Measurements from ENCODE around the gene ANXA8L1.
A peak's percentile ranks its signal among the peaks of the same experiment; 100 is the strongest.
"Not testable (repeated sequence)": the region's sequence is repeated elsewhere in the genome, so short reads cannot be mapped to it uniquely, and the experiment has no call there.

The ANXA8L1 gene

DNA sequence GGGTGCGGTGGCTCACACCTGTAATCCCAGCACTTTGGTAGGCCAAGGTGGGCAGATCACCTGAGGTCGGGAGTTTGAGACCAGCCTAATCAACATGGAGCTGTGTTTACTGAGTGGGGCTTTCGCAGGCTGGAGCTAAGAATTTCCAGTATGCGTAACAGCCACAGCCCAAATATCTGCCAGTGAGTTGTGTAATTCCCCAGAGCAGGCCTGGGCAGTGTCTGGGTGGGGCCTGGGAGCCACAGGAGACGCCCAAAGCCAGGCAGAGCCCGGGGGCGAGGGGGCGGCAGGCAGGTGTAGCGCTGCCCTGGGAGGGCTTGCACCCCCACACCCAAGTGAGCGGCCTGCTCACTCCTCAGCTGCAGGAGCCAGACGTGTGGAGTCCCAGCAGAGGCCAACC, at the start of gene ANXA8L1:
ANXA8L1 (plus strand) TSS at position 371 of the 400 bp plus-strand sequence. CDS start 76 bp downstream, outside the sequence.
- H3K36me3 Mint-ChIP-seq (ENCODE audit: insufficient read depth); H3K4me3 Mint-ChIP-seq; H3K27me3 Mint-ChIP-seq; H3K27ac Mint-ChIP-seq (ENCODE audit: low read depth); ATAC-seq (replicated peaks; ENCODE audit: extremely low read depth, poor library complexity, severe bottlenecking); DNase-seq (ENCODE audit: low spot score in 2 of 2); H3K4me1 Mint-ChIP-seq; H3K9me3 Mint-ChIP-seq: not testable (repeated sequence)

DNA sequence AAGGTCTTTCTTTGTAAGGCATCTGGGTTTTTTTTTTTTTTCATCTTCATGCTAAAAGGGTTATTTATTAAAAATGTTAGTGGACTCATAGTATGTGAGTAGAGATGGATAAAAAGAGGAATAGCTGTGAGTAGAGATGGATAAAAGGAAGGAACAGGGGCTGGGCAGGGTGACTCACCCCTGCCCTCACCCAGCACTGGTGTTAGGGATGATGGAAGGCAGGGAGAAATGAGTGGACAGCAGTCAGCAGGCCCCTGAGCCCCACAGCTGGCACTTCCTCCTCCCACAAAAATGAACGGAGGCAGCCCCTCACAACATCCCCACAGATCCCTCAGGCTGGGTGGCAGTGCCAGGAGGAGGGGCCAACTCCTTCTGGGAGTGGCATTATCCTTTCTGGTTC, 49.5 kb upstream of the ANXA8L1 start:
- no peaks in the 10 kb centered on the region for H3K4me1 Mint-ChIP-seq
- no peak overlapping the region for H3K4me3 Mint-ChIP-seq
- H3K9me3 Mint-ChIP-seq = no peaks in the 10 kb centered on the region
- no peaks in the 10 kb centered on the region for H3K36me3 Mint-ChIP-seq (ENCODE audit: insufficient read depth)
- ATAC-seq (replicated peaks; ENCODE audit: extremely low read depth, poor library complexity, severe bottlenecking) = no peak
- H3K27me3 Mint-ChIP-seq = peaks cover 29% of the 10 kb centered on the region
- H3K27ac Mint-ChIP-seq (ENCODE audit: low read depth) = peak overlapping the region; percentile 33
- DNase-seq (ENCODE audit: low spot score in 2 of 2) = no peak

DNA sequence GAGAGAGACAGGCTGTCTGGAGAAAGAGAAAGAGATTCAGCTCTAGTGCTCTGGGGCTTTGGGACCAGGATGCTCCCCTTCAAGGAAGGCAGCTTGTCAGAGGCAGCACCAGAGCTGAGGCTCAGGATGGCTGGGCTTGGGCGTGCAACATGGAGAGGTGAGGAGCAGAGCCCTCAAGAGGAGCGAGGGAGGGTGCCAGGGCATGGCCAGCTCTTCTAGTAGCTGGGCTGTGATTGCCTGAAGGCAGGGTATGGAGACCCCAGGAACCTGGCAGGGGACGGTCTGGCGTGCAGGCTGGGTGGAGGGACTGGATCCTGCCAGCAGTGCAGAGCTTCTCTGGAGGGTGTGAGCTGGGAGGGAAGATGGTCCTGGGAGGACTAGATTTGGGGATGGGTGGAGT, 48.6 kb upstream of the ANXA8L1 start:
- no peaks in the 10 kb centered on the region for H3K9me3 Mint-ChIP-seq
- no peaks in the 10 kb centered on the region for H3K36me3 Mint-ChIP-seq (ENCODE audit: insufficient read depth)
- DNase-seq (ENCODE audit: low spot score in 2 of 2) = no peak
- H3K27ac Mint-ChIP-seq (ENCODE audit: low read depth) = no peak overlapping the region
- H3K27me3 Mint-ChIP-seq = peaks cover 37% of the 10 kb centered on the region
- H3K4me1 Mint-ChIP-seq = no peaks in the 10 kb centered on the region
- no peak for ATAC-seq (replicated peaks; ENCODE audit: extremely low read depth, poor library complexity, severe bottlenecking)
- no peak overlapping the region for H3K4me3 Mint-ChIP-seq

DNA sequence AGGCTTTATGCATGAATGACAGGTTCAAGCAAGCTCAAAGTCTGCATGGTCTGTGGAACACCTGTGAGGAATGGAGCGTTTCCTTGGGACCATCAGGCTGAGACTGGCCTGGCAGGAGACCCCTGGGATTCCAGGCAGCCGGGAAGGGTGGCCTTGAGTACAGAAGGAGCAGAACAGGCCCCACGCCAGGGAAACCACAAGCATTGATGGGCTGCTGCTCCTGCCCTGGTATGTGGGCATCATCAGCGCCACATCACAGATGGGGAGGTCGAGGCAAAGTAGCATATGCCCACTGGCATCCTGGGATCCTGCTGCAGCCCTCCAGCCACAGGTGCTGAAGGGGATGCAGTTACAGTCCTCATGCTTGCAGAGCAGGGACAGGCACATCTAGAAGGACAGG, 47.9 kb upstream of the ANXA8L1 start:
- no peak overlapping the region for H3K27ac Mint-ChIP-seq (ENCODE audit: low read depth)
- no peak overlapping the region for H3K4me3 Mint-ChIP-seq
- H3K9me3 Mint-ChIP-seq = no peaks in the 10 kb centered on the region
- H3K4me1 Mint-ChIP-seq = no peaks in the 10 kb centered on the region
- no peaks in the 10 kb centered on the region for H3K36me3 Mint-ChIP-seq (ENCODE audit: insufficient read depth)
- ATAC-seq (replicated peaks; ENCODE audit: extremely low read depth, poor library complexity, severe bottlenecking) (no peak), DNase-seq (ENCODE audit: low spot score in 2 of 2) (no peak)
- H3K27me3 Mint-ChIP-seq = peaks cover 37% of the 10 kb centered on the region

GRCh38 chr10:46328853-46329689, 46.5 kb upstream of the ANXA8L1 start:
- no peaks in the 10 kb centered on the region for H3K36me3 Mint-ChIP-seq (ENCODE audit: insufficient read depth)
- H3K4me1 Mint-ChIP-seq = no peaks in the 10 kb centered on the region
- no peak overlapping the region for H3K4me3 Mint-ChIP-seq
- H3K27me3 Mint-ChIP-seq = peaks cover 37% of the 10 kb centered on the region
- DNase-seq (ENCODE audit: low spot score in 2 of 2) (no peak), ATAC-seq (replicated peaks; ENCODE audit: extremely low read depth, poor library complexity, severe bottlenecking) (no peak)
- H3K27ac Mint-ChIP-seq (ENCODE audit: low read depth) = no peak overlapping the region
- H3K9me3 Mint-ChIP-seq = no peaks in the 10 kb centered on the region

DNA sequence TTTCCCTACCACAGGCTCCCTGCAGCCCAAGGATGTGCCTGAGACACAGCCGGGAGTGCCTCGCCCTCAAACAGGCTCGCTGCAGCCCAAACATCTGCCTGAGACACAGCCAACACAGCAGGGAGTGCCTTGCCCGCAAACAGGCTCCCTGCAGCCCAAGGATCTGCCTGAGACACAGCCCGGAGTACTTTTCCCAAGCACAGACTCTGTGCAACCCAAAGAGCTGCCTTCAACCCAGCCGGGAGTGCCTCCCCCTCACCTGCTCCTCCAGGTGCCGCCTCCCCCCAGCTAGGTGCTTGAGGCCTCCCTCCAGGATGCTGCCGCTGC, 45.9 kb upstream of the ANXA8L1 start:
- H3K27ac Mint-ChIP-seq (ENCODE audit: low read depth) = no peak overlapping the region

GRCh38 chr10:46330894-46331293, 44.7 kb upstream of the ANXA8L1 start:
- Mint-ChIP-seq H3K27ac (ENCODE audit: low read depth) (no peak overlapping the region), H3K4me3 (no peak overlapping the region), H3K36me3 (ENCODE audit: insufficient read depth) (no peaks in the 10 kb centered on the region), H3K4me1 (no peaks in the 10 kb centered on the region), H3K9me3 (no peaks in the 10 kb centered on the region), H3K27me3 (peaks cover 33% of the 10 kb centered on the region)
- no peak for DNase-seq (ENCODE audit: low spot score in 2 of 2)
- ATAC-seq (replicated peaks; ENCODE audit: extremely low read depth, poor library complexity, severe bottlenecking) = no peak

More for the DNA sequence above, 45.9 kb upstream of the ANXA8L1 start:
- ATAC-seq (replicated peaks; ENCODE audit: extremely low read depth, poor library complexity, severe bottlenecking) (no peak), DNase-seq (ENCODE audit: low spot score in 2 of 2) (no peak)
- H3K4me1 Mint-ChIP-seq = no peaks in the 10 kb centered on the region
- no peaks in the 10 kb centered on the region for H3K9me3 Mint-ChIP-seq
- H3K4me3 Mint-ChIP-seq = no peak overlapping the region
- H3K36me3 Mint-ChIP-seq (ENCODE audit: insufficient read depth) = no peaks in the 10 kb centered on the region
- H3K27me3 Mint-ChIP-seq = peaks cover 37% of the 10 kb centered on the region

DNA sequence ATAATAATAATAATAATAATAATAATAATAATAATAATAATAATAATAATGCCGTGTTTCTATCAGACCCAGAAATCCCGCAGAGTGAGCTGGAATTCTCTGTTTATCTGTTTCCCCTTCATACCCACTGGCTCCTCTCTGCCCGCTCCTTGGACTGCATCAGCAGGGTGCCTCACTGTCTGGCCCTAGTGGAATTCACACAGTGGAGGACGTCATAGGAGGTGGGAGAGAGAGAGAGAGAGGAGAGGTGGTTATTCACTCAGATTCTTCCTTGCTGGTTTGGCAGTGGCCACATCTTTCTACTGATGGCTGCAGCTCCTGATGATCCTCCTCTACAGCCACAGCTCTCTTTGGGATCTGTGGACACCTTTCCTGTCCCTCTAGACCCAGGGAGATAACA, 10.1 kb upstream of the ANXA8L1 start:
- not testable (repeated sequence) for ATAC-seq (replicated peaks; ENCODE audit: extremely low read depth, poor library complexity, severe bottlenecking); H3K4me1 Mint-ChIP-seq; H3K27me3 Mint-ChIP-seq; DNase-seq (ENCODE audit: low spot score in 2 of 2); H3K9me3 Mint-ChIP-seq; H3K36me3 Mint-ChIP-seq (ENCODE audit: insufficient read depth); H3K4me3 Mint-ChIP-seq; H3K27ac Mint-ChIP-seq (ENCODE audit: low read depth)

GRCh38 chr10:46367209-46367608, 8.4 kb upstream of the ANXA8L1 start:
- H3K36me3 Mint-ChIP-seq (ENCODE audit: insufficient read depth); H3K4me1 Mint-ChIP-seq; H3K9me3 Mint-ChIP-seq; DNase-seq (ENCODE audit: low spot score in 2 of 2); ATAC-seq (replicated peaks; ENCODE audit: extremely low read depth, poor library complexity, severe bottlenecking); H3K27me3 Mint-ChIP-seq; H3K4me3 Mint-ChIP-seq; H3K27ac Mint-ChIP-seq (ENCODE audit: low read depth): not testable (repeated sequence)

- H3K36me3 Mint-ChIP-seq (ENCODE audit: insufficient read depth); H3K27ac Mint-ChIP-seq (ENCODE audit: low read depth); ATAC-seq (replicated peaks; ENCODE audit: extremely low read depth, poor library complexity, severe bottlenecking); DNase-seq (ENCODE audit: low spot score in 2 of 2); H3K4me1 Mint-ChIP-seq; H3K9me3 Mint-ChIP-seq; H3K4me3 Mint-ChIP-seq; H3K27me3 Mint-ChIP-seq: not testable (repeated sequence)
Observed at GRCh38 chr10:46367666-46368240, 7.8 kb upstream of the ANXA8L1 start.

DNA sequence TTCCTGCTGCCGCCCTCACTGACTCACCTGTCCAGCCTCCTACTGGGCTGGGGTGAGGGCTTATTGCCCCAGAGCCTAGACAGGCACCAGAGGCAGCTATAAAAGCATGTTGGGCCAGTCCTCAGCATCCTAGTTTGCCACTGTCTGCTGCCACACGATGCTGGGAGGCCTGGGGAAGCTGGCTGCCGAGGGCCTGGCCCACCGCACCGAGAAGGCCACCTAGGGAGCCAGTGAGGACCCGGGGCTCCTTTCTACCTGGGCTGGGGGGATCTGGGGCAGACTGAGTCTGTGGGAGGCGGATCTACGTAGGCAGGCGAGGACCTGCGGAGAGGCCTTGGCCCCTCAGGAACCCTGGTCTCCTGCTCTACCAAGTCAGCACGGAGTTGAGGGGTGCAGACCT, 6.6 kb upstream of the ANXA8L1 start:
- H3K4me3 Mint-ChIP-seq; H3K27ac Mint-ChIP-seq (ENCODE audit: low read depth); H3K9me3 Mint-ChIP-seq; ATAC-seq (replicated peaks; ENCODE audit: extremely low read depth, poor library complexity, severe bottlenecking); H3K27me3 Mint-ChIP-seq; H3K36me3 Mint-ChIP-seq (ENCODE audit: insufficient read depth); DNase-seq (ENCODE audit: low spot score in 2 of 2); H3K4me1 Mint-ChIP-seq: not testable (repeated sequence)

DNA sequence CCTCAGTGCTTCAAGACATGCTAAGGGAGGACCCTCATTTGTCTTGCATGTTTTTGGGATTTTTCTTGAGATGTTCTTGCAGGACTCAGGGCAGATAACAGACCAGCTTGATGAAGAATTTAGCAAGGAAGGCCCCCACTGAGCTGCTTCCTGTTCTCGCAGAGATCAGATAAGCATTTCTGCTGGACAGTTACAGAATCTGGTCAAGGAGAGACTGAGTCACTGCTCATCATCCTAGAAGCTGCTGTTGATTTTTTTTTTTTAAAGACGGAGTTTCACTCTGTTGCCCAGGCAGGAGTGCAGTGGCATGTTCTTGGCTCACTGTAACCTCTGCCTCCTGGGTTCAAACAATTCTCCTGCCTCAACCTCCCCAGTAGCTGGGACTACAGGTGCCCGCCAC, 1.2 kb upstream of the ANXA8L1 start:
- not testable (repeated sequence) for H3K4me3 Mint-ChIP-seq; H3K9me3 Mint-ChIP-seq; H3K4me1 Mint-ChIP-seq; DNase-seq (ENCODE audit: low spot score in 2 of 2); H3K27ac Mint-ChIP-seq (ENCODE audit: low read depth); H3K36me3 Mint-ChIP-seq (ENCODE audit: insufficient read depth); ATAC-seq (replicated peaks; ENCODE audit: extremely low read depth, poor library complexity, severe bottlenecking); H3K27me3 Mint-ChIP-seq

- not testable (repeated sequence) for H3K27me3 Mint-ChIP-seq; ATAC-seq (replicated peaks; ENCODE audit: extremely low read depth, poor library complexity, severe bottlenecking); H3K4me3 Mint-ChIP-seq; H3K36me3 Mint-ChIP-seq (ENCODE audit: insufficient read depth); H3K4me1 Mint-ChIP-seq; H3K27ac Mint-ChIP-seq (ENCODE audit: low read depth); H3K9me3 Mint-ChIP-seq; DNase-seq (ENCODE audit: low spot score in 2 of 2)
Observed at GRCh38 chr10:46377022-46377421, 1.4 kb downstream of the ANXA8L1 start.
